Measurements from ENCODE around the gene ZNF526.

The ZNF526 gene

GRCh38 chr19:42189133-42189532 is 31.0 kb upstream of the ZNF526 start:
- no peak for TF ChIP-seq CTCF (IDR thresholded peaks at IDR 0.05)

GRCh38 chr19:42191330-42191729 is 28.8 kb upstream of the ZNF526 start:
- no peak for TF ChIP-seq CTCF (IDR thresholded peaks at IDR 0.05)

GRCh38 chr19:42191855-42192254 is 28.3 kb upstream of the ZNF526 start:
- no peak for TF ChIP-seq CTCF (IDR thresholded peaks at IDR 0.05)

GRCh38 chr19:42193294-42193693 is 26.8 kb upstream of the ZNF526 start:
- no peak for TF ChIP-seq CTCF (IDR thresholded peaks at IDR 0.05)

- TF ChIP-seq CTCF (IDR thresholded peaks at IDR 0.05): no peak
Measured at GRCh38 chr19:42193706-42194105, 26.4 kb upstream of the ZNF526 start.

GRCh38 chr19:42196011-42197001 is 23.8 kb upstream of the ZNF526 start:
- no peak for TF ChIP-seq CTCF (IDR thresholded peaks at IDR 0.05)

- TF ChIP-seq CTCF (IDR thresholded peaks at IDR 0.05): no peak
Measured at GRCh38 chr19:42197375-42197817, 22.7 kb upstream of the ZNF526 start.
